ENCODE results near the gene DUXA. TPM values are rescaled to one million over a fixed set of nuclear protein-coding genes. Genes with fewer than 3 reads are reported as not detected.

DUXA gene
- total RNA-seq (2014; rRNA removed) (not detected in 2 replicates), Bru-seq, nascent RNA (not detected), BruChase-seq, experiment 1, labeled RNA remaining after a 6-hour chase (not detected), BruChase-seq, experiment 2, labeled RNA remaining after a 2-hour chase (not detected)
- long read RNA-seq, partial matches to known transcripts = 0 of 1 reads
- long read RNA-seq, other reads (novel, unspliced or antisense) = 1 of 1 reads

DNA sequence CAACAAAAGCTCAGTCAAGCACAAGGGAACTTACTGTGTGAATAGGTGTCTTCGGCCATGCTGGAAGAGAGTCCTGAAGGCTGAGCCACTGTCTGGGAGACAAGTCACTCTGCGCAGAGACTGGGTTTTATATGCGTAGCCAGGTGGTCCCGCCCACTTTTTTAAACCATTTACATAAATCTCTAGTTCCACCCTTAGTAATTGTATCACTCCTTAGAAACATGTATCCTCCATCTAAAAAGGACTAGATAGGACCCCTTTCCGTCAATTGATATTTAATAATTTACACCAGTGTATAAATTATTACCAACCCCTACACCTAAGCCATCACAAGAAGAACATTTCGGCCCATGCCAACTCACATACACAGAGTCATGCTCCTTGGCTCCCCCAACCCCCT lies at the start of gene DUXA:
Gene DUXA, minus strand, starts transcription at position 101 of the 400 bp plus-strand sequence. Its CDS starts 42 bp downstream, at position 59.
- ChIA-PET POLR2A (ENCODE audit: unreplicated experiment) (no interaction called here), CTCF (no interaction called here)
- intact Hi-C loops (cut with micrococcal nuclease) = no loop called here
- BruUV-seq (replicated peaks) = no TSS peak
- Histone ChIP-seq H4K20me1 (ENCODE audit: low read length) (no peaks in the 10 kb centered on the region), H3K4me1 (ENCODE audit: insufficient read depth, low read length) (peaks cover 4% of the 10 kb centered on the region), H3K9ac (ENCODE audit: low read length) (no peak within 1 kb of the TSS), H3K27ac (ENCODE audit: low read length) (no peak within 1 kb of the TSS), H3K9me3 (ENCODE audit: low read length) (no peaks in the 10 kb centered on the region), H3F3A (ENCODE audit: low read length, unreplicated experiment) (peaks cover 4% of the 10 kb centered on the region), H3K79me2 (ENCODE audit: low read length) (no peaks in the 10 kb centered on the region), H3K27me3 (ENCODE audit: low read length) (no peaks in the 10 kb centered on the region), H3K9me2 (replicated peaks; ENCODE audit: low read length) (no peaks in the 10 kb centered on the region), H3K4me2 (ENCODE audit: low read length) (no peak within 1 kb of the TSS), H3K4me3 (ENCODE audit: low read length) (no peak within 1 kb of the TSS), H3K36me3 (ENCODE audit: low read depth, low read length) (no peaks in the 10 kb centered on the region), H2AFZ (ENCODE audit: low read length) (no peak within 1 kb of the TSS)
- DNase-seq (no peak), ATAC-seq (no peak)
- TF ChIP-seq EZH2phosphoT487 (IDR thresholded peaks at IDR 0.05; ENCODE audit: borderline replicate concordance, low read length) (no peak), EZH2 (IDR thresholded peaks at IDR 0.05; ENCODE audit: low read length, unreplicated experiment) (no peak), CTCF (conservative IDR thresholded peaks at IDR 0.05; ENCODE audit: low read depth, low read length) (no peak)

- no peaks in the 10 kb centered on the region for H3F3A ChIP-seq (ENCODE audit: low read length, unreplicated experiment)
- no peak overlapping the region for H2AFZ ChIP-seq (ENCODE audit: low read length)
- H3K27me3 ChIP-seq (ENCODE audit: low read length) = no peaks in the 10 kb centered on the region
- ChIA-PET POLR2A (ENCODE audit: unreplicated experiment) (no interaction called here), CTCF (no interaction called here)
- H3K9ac ChIP-seq (ENCODE audit: low read length) = no peak overlapping the region
- no peak for TF ChIP-seq EZH2phosphoT487 (IDR thresholded peaks at IDR 0.05; ENCODE audit: borderline replicate concordance, low read length)
- no peak for TF ChIP-seq EZH2 (IDR thresholded peaks at IDR 0.05; ENCODE audit: low read length, unreplicated experiment)
- no peak for TF ChIP-seq CTCF (conservative IDR thresholded peaks at IDR 0.05; ENCODE audit: low read depth, low read length)
- H3K9me2 ChIP-seq (replicated peaks; ENCODE audit: low read length) = no peaks in the 10 kb centered on the region
- no peak overlapping the region for H3K27ac ChIP-seq (ENCODE audit: low read length)
- no peaks in the 10 kb centered on the region for H3K4me1 ChIP-seq (ENCODE audit: insufficient read depth, low read length)
- no peak overlapping the region for H3K4me3 ChIP-seq (ENCODE audit: low read length)
- peaks cover 47% of the 10 kb centered on the region for H3K79me2 ChIP-seq (ENCODE audit: low read length)
- no peaks in the 10 kb centered on the region for H4K20me1 ChIP-seq (ENCODE audit: low read length)
- no peaks in the 10 kb centered on the region for H3K9me3 ChIP-seq (ENCODE audit: low read length)
- BruUV-seq (replicated peaks) = no TSS peak
- peaks cover 62% of the 10 kb centered on the region for H3K36me3 ChIP-seq (ENCODE audit: low read depth, low read length)
- H3K4me2 ChIP-seq (ENCODE audit: low read length) = no peak overlapping the region
- DNase-seq (peak; percentile 16), ATAC-seq (no peak)
- intact Hi-C loops (cut with micrococcal nuclease) = no loop called here
These were observed 44.8 kb upstream of the DUXA start for GRCh38 chr19:57212109-57212508.

DNA sequence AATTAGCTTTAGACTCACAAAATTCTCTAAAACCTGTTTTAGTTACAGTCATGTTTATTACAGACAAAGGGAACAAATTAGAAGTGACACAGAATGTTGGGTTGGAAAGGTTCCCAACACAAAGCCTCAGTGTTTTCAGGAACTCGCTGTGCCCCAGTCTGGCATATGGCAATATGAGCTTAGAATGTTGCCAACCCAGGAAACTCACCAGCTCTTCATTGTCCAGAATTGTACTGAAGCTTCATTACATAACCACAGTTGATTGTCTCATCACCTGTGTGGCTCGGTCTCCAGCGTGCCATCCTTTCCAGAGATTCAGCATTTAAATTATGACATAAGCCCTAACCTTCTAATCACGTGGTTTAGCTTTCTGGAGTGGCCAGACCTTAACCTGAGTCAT lies 43.1 kb upstream of the DUXA start:
- TF ChIP-seq EZH2phosphoT487 (IDR thresholded peaks at IDR 0.05; ENCODE audit: borderline replicate concordance, low read length) (no peak), CTCF (conservative IDR thresholded peaks at IDR 0.05; ENCODE audit: low read depth, low read length) (no peak), EZH2 (IDR thresholded peaks at IDR 0.05; ENCODE audit: low read length, unreplicated experiment) (no peak)
- ATAC-seq (no peak), DNase-seq (no peak)
- Histone ChIP-seq H3K4me2 (ENCODE audit: low read length) (no peak overlapping the region), H3F3A (ENCODE audit: low read length, unreplicated experiment) (peaks cover 7% of the 10 kb centered on the region), H3K9me3 (ENCODE audit: low read length) (no peaks in the 10 kb centered on the region), H3K9ac (ENCODE audit: low read length) (no peak overlapping the region), H3K79me2 (ENCODE audit: low read length) (peaks cover 34% of the 10 kb centered on the region), H3K9me2 (replicated peaks; ENCODE audit: low read length) (no peaks in the 10 kb centered on the region), H3K4me1 (ENCODE audit: insufficient read depth, low read length) (peaks cover 6% of the 10 kb centered on the region), H3K27ac (ENCODE audit: low read length) (no peak overlapping the region), H2AFZ (ENCODE audit: low read length) (no peak overlapping the region), H3K27me3 (ENCODE audit: low read length) (no peaks in the 10 kb centered on the region), H3K36me3 (ENCODE audit: low read depth, low read length) (peaks cover 67% of the 10 kb centered on the region), H4K20me1 (ENCODE audit: low read length) (no peaks in the 10 kb centered on the region), H3K4me3 (ENCODE audit: low read length) (no peak overlapping the region)
- no TSS peak for BruUV-seq (replicated peaks)
- POLR2A ChIA-PET (ENCODE audit: unreplicated experiment) = no interaction called here
- intact Hi-C loops (cut with micrococcal nuclease) = no loop called here
- CTCF ChIA-PET = no interaction called here

Data from PC-3 (cell line).